ENCODE data around the gene PRTG.
"Not testable (repeated sequence)": the region's sequence is repeated elsewhere in the genome, so short reads cannot be mapped to it uniquely, and the experiment has no call there.

- TF ChIP-seq CBX8 (IDR thresholded peaks at IDR 0.05; ENCODE audit: borderline replicate concordance, extremely low read depth, low read depth, low read length, poor library complexity, severe bottlenecking); POLR3A (IDR thresholded peaks at IDR 0.05; ENCODE audit: borderline replicate concordance, extremely low read depth, insufficient read depth, insufficient read length); RCOR1 (IDR thresholded peaks at IDR 0.05; ENCODE audit: borderline replicate concordance in 1 of 2, low read depth in 2 of 2, low read length in 2 of 2); POLR2A (conservative IDR thresholded peaks at IDR 0.05); STAG1 (CRISPR knock-in tag; IDR thresholded peaks at IDR 0.05; ENCODE audit: borderline replicate concordance); RBBP5 (IDR thresholded peaks at IDR 0.05; ENCODE audit: borderline replicate concordance, insufficient read depth, low read length, poor library complexity, severe bottlenecking): not testable (repeated sequence)
Observed at GRCh38 chr15:55753433-55753832, 10.5 kb upstream of the PRTG start.

Measured in K562 (cell line).